GF-D8 (cell line): ENCODE data around the gene TRIM5.
A peak's percentile ranks its signal among the peaks of the same experiment; 100 is the strongest.

Experiments
- DNase-seq: peaks from one replicate; lab custom pipeline; 2025; lab: John Stamatoyannopoulos, UW

TRIM5 gene

DNA sequence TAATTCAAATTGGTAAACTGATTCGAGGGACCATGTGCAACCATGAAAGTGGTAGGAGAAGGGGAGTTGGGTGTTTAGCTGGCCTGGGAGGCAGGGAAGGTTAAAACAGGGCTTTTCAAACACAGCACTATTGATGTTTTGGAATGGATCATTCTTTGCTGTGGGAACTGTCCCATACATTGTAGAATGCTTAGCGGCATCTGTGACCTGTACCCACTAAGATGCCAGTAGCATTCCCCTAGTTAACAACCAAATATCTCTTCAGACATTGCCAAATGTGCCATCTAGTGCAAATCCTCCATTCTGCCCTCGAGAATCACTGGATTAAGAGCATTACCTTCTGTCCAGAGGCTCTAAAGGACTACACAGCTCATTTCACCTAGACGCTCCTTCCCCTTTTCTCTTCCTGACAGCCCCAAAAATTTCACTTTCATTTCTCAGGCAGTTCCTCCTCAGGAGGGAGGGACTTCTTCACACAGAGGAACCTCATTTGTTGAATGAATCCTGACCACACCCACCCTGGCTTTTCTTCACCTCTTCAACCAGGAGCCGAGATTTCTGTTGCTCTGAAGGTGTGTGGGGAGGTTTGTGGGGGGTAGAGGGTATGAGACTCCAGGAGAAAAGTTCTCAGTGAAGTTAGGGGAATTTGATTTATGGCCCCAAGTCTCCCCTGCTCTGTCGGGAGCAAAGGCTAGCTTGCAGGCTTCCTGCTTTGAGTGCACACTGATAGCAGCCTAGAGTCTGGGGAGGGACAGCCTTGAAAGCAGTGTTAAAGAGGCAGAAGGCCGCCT, 60.2 kb downstream of the TRIM5 start, which contains the start of gene TRIM34:
TRIM34 (plus strand) TSS at position 513 of the 791 bp plus-strand sequence. CDS start 7,331 bp downstream, outside the sequence.
- peak; percentile 40 for DNase-seq

- DNase-seq = no peak
Observed at GRCh38 chr11:5622802-5623201, 62.1 kb downstream of the TRIM5 start.

DNA sequence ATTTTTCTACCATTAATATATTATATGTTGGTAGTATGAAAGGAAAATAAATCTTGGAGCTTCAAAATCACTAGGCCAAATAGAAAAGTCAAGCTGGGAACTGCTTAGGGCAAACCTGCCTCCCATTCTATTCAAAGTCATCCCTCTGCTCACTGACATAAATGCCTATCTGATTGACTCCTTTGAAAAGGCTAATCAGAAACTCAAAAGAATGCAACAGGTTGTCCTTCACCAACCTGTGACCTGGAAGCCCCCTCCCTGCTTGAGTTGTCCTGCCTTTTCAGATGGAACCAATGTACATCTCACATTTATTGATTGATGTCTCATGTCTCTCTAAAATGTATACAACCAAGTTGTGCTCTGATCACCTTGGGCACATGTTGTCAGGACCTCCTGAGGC, 63.3 kb downstream of the TRIM5 start:
- no peak for DNase-seq

- no peak for DNase-seq
Observed at GRCh38 chr11:5620651-5621521, 64.0 kb downstream of the TRIM5 start.

GRCh38 chr11:5618807-5619206, 66.1 kb downstream of the TRIM5 start:
- DNase-seq = no peak
